ENCODE results near the gene GRIN1.

GRCh38 chr9:137126786-137127185 is 12.2 kb upstream of the GRIN1 start:
- no peak for TF ChIP-seq CTCF (IDR thresholded peaks at IDR 0.05)
- TF ChIP-seq EZH2 (IDR thresholded peaks at IDR 0.05; ENCODE audit: borderline replicate concordance, insufficient read depth, low read depth, low read length, poor library complexity, severe bottlenecking) = no peak
